Urothelium cell line (cell line): ENCODE data around the gene C20orf204.

Experiments
- DNase-seq: peaks from one replicate; pipeline ENCODE4 v3.0.0; 2011; ENCODE audit warnings: low spot score, mixed read lengths
- FAIRE-seq: peaks from 2 replicates; lab custom pipeline; 2011; peaks lifted over from hg19 to GRCh38; lab: Jason Lieb, UNC

Gene C20orf204

DNA sequence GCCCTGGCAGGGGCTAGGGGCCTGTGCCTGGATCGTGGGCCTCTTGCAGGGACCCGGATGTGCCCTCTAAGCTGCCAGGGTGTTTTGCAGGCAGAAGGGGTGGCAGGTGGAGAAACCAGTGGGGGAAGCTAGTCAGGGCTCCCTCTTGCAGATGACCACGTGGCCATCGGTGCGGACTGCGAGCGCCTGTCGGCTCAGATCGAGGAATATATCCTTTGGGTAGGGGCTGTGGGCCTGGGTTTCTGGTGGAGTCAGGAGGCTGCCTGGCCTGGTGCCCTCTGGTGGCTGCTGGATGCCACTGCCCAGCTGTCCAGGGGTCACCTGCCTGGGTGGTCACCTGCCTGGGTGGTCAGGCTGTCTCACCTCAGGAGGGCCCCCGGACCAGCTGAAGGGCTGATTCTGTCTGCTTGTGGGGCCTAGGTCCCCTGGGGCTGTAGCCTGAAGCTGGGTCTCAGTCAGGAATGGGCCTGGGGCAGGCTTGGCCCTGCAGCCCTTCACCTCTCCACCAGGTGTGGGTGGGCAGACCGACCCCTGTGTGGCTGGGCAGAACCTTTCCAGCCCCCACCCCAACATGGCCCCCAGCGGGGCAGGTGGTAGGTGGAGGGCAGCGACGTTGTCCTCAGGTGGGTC, 33.7 kb downstream of the C20orf204 start:
- FAIRE-seq = peak; percentile 46
- DNase-seq = peak; percentile 65

- DNase-seq (no peak), FAIRE-seq (no peak)
Measured at GRCh38 chr20:64070244-64070993, 34.4 kb downstream of the C20orf204 start.

GRCh38 chr20:64071341-64072332, 35.7 kb downstream of the C20orf204 start:
- FAIRE-seq (no peak), DNase-seq (no peak)

DNA sequence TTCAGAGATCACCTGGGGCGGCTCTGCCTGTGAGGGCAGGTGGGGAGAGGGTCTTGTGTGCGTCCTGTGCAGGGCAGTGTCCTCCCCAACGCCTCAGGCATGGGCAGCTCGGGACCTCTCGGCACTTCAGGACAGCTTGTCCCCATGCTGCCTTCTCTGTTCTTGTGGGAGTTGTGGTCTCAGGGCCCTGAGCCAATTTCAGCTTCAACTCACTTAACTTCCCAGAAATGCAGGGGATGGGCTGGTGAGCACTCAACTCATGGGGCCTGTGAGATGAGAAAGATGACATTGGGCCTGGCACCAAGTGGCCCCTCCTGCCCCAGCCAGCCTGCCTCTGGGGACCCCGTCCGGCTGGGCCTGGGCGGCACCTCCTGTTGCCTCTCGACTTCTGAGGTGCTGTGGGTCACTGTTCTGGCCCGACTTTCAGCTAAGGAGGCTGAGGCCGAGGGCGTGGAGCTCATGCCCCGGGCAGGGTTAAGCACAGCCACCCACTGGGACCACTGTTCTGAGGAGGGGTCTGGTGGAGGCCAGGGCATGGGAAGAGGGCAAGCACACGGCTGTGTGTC, 36.6 kb downstream of the C20orf204 start:
- DNase-seq (no peak), FAIRE-seq (no peak)

GRCh38 chr20:64073476-64074183, 37.6 kb downstream of the C20orf204 start:
- no peak for FAIRE-seq
- no peak for DNase-seq

DNA sequence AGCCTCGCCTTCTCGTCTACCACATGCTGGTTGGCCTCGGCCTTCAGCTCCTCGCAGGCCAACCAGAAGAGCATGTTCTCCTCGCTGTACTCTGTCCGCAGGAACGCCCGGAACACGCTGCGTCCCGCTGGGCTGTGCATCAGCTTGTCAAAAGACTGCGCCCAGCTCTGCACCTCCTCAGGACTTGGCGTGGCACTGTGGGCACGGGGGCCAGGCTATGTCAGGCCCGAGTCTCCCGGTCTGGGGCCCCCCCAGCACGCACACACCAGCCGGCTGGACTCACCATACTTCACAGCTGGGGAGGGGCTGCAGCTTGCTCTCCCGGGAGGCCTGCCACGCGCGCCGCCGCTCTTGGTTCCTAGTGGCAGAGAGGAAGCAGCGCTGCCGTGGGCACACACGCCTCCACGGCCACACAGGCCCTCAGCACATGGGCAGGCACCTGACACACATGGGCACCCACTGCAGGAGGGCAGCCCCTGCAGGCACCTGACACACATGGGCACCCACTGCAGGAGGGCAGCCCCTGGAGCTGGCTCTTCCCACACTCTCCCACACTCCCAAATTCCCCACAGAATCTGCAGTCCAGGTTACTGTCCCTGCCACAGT, 38.3 kb downstream of the C20orf204 start:
- no peak for DNase-seq
- no peak for FAIRE-seq

GRCh38 chr20:64074963-64075362, 39.0 kb downstream of the C20orf204 start:
- DNase-seq = no peak
- FAIRE-seq = no peak

GRCh38 chr20:64075556-64075955, 39.6 kb downstream of the C20orf204 start:
- no peak for FAIRE-seq

GRCh38 chr20:64076061-64076997, 40.3 kb downstream of the C20orf204 start:
- FAIRE-seq = no peak

More at GRCh38 chr20:64075556-64075955, 39.6 kb downstream of the C20orf204 start:
- DNase-seq = no peak

GRCh38 chr20:64077094-64077493, 41.1 kb downstream of the C20orf204 start:
- FAIRE-seq (no peak), DNase-seq (no peak)

More at GRCh38 chr20:64076061-64076997, 40.3 kb downstream of the C20orf204 start:
- no peak for DNase-seq

DNA sequence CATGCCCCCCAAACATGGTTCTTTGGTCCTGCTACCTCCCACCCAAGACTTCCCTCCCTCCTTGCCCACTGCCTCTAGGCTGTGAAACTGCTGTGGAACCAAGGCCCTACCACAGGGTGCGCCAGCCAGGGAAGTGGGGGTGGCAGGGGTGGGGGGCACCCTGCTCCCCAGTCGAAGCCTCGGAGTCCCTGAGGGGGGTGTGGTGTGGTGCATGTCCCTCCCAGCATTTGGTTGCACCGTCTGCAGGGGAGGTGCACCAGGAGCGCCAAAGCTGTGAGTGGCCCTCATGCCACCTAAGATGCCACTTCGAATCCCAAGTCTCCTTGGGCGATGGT, 41.5 kb downstream of the C20orf204 start:
- FAIRE-seq (no peak), DNase-seq (no peak)

DNA sequence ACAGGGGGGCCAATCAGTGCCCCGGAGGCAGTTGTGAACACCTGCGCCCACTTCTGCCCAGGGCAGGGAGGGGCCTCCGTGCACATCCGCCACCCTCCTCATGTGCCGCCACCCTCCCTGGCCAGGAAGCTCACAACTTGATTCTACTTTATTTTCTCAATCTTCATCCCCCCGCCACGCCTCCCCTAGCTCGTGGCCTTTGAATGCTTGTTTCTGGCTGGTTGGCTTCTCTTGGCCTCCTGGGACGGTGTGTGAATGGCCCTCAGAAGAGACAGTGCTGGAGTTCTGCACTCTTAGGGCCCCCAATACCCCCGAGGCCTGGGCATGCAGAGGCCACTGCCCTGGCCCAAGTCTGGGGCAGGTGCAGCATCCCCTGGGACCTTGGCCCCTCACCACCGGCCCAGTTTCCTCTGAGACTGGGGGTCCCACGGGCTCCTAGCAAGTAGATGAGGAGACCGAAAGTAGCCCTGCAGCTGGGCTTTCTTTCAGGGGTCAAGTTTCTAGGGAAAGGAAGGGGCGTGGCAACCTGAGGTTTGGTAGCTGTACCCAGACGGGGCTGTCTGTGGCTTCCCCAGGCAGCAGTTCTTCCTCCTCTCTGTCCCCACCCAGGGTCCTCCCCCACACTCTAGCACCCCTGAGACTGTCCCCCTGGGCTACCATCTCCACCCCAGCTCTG, 42.0 kb downstream of the C20orf204 start:
- FAIRE-seq = no peak
- no peak for DNase-seq

DNA sequence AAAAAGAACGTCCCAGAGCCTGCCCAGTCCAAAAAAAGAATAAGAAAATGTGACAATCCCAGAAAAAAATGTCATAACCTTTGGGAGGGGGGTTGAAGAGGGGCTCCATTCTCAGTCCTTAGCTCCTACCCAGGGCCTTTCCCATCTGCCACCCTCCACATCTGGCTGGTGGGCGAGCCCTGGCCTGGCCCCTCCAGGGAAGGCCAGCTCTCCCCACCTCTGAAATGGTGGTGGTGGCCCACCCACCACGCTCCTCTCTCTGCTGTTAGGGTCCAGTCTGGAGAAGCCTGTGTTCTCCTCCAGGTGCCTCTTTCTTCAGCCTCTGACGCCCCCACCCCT, 42.9 kb downstream of the C20orf204 start:
- no peak for FAIRE-seq
- no peak for DNase-seq

DNA sequence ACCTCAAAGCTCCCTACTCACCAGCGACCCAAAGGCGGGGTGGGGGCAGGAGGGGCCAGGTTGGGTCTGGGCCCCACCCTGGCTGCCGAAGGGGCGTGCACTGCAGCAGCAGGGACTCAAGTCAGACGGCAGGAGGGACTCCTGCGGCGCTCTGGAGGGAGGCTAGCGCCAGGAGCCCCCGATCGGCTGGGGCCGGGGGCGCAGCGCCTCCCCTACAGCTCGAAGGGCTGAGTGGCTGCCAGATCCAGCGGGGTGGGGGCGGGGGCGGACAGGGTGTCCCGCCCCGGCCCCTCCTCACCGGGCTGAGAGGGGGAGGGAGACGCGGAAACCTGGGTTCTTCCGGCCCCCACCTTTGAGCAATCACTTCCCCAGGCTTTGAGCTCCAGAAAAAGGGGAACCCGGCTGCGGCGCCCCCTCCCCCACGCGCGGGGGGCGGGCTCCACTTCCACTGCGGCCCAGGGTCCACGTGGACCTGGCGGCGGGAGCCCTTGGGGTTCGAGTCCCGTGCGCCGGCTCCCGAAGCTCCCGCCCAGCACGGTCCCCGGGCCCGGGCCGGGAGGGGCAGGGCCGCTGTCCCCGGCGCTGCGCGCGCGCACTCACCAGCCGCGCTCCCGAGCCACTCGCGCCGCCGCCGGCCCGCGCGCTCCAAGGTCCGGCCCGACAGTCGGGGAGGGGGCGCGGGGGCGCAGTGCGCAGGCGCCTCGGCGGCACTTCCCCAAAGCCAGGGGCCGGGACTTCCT, 43.5 kb downstream of the C20orf204 start, which contains the start of gene RGS19:
Gene RGS19 (minus strand): TSS at position 246 of the 740 bp plus-strand sequence. CDS start 2,632 bp downstream, outside the sequence.
- DNase-seq (peak; percentile 91), FAIRE-seq (no peak)

DNA sequence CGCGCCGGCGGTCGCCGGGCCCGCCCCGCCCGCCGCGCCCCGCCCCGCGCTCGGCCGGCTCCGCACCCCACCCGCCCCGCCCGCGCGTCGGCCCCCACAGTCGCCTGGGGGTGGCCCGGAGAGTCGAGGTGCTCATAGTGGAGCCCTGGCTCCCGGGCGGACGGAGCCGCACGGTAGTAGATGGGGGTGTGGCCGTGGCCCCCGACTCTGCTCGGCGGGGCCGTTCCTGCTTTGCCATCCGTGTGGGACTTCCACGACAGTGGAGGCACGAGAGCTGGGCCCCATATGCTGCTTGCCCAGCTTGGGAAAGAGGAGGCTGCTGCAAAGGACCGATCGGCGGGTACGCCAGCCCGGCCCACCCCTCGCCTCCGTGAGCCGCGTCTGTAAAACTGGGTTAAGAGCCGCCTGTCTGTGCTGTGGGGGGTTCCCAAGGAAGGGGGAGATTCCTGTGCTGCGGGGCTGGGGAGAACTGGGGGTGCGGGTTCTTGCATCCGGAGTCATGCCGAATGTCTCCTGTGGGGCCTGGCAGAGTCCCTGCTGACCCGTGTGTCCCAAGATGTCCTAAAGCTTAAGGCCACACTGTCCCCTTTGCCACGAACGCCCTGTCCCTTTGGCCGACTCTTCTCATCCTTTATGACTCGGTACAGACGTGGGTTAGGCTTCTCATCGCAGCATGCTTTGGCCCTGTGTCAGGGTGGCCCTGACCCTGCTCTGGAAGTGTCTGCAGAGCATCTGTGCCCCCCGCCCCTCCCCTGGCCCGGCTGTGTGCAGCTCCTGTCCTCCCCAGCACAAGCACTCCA, 44.2 kb downstream of the C20orf204 start, which contains the start of gene OPRL1:
Gene OPRL1 (plus strand): TSS at position 70 of the 800 bp plus-strand sequence. CDS start 12,639 bp downstream, outside the sequence.
- FAIRE-seq (no peak), DNase-seq (no peak)

- DNase-seq = no peak
- no peak for FAIRE-seq
Measured at GRCh38 chr20:64080813-64081623, 45.0 kb downstream of the C20orf204 start.
